Measurements from ENCODE around the gene DSG2. TPM values are rescaled to one million over a fixed set of nuclear protein-coding genes. Genes with fewer than 3 reads are reported as not detected.

DSG2 gene
- total RNA-seq, 1 experiment from 2014 or later: 106 TPM

GRCh38 chr18:31533236-31533635 lies 35.3 kb downstream of the DSG2 start:
- ChIA-PET POLR2A (interaction anchor here (1.0 to 1.3 kb wide), 2 partner anchors 12 to 16 kb away, joined by 3 read pairs; no protein-coding TSS in a partner anchor), CTCF (interaction anchor here (0.7 to 0.9 kb wide), 2 partner anchors 13 to 287 kb away, joined by 3 to 4 read pairs; no protein-coding TSS in a partner anchor)
- Mint-ChIP-seq H3K27me3 (ENCODE audit: insufficient read depth, unreplicated experiment) (no peaks in the 10 kb centered on the region), H3K27ac (ENCODE audit: low read depth, unreplicated experiment) (no peak overlapping the region), H3K36me3 (ENCODE audit: insufficient read depth, unreplicated experiment) (peaks cover 84% of the 10 kb centered on the region), H3K4me3 (ENCODE audit: unreplicated experiment) (no peak overlapping the region), H3K4me1 (ENCODE audit: insufficient read depth, unreplicated experiment) (no peaks in the 10 kb centered on the region), H3K9me3 (ENCODE audit: unreplicated experiment) (no peaks in the 10 kb centered on the region)
- DNase-seq (ENCODE audit: unreplicated experiment): no peak
- TF ChIP-seq, protein P1, sequence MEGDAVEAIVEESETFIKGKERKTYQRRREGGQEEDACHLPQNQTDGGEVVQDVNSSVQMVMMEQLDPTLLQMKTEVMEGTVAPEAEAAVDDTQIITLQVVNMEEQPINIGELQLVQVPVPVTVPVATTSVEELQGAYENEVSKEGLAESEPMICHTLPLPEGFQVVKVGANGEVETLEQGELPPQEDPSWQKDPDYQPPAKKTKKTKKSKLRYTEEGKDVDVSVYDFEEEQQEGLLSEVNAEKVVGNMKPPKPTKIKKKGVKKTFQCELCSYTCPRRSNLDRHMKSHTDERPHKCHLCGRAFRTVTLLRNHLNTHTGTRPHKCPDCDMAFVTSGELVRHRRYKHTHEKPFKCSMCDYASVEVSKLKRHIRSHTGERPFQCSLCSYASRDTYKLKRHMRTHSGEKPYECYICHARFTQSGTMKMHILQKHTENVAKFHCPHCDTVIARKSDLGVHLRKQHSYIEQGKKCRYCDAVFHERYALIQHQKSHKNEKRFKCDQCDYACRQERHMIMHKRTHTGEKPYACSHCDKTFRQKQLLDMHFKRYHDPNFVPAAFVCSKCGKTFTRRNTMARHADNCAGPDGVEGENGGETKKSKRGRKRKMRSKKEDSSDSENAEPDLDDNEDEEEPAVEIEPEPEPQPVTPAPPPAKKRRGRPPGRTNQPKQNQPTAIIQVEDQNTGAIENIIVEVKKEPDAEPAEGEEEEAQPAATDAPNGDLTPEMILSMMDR (IDR thresholded peaks at IDR 0.05; ENCODE audit: unreplicated experiment): no peak
- intact Hi-C loops (cut with micrococcal nuclease): no loop called here
- no TSS peak for BruUV-seq (replicated peaks)

GRCh38 chr18:31538837-31539236 lies 40.9 kb downstream of the DSG2 start:
- ChIA-PET CTCF (interaction anchor here (1.9 kb wide), 1 partner anchor 115 kb away, joined by 6 read pairs; no protein-coding TSS in a partner anchor), POLR2A (no interaction called here)
- Mint-ChIP-seq H3K9me3 (ENCODE audit: unreplicated experiment) (no peaks in the 10 kb centered on the region), H3K4me1 (ENCODE audit: insufficient read depth, unreplicated experiment) (no peaks in the 10 kb centered on the region), H3K27me3 (ENCODE audit: insufficient read depth, unreplicated experiment) (no peaks in the 10 kb centered on the region), H3K4me3 (ENCODE audit: unreplicated experiment) (no peak overlapping the region), H3K27ac (ENCODE audit: low read depth, unreplicated experiment) (no peak overlapping the region), H3K36me3 (ENCODE audit: insufficient read depth, unreplicated experiment) (peaks cover 95% of the 10 kb centered on the region)
- DNase-seq (ENCODE audit: unreplicated experiment): no peak
- intact Hi-C loops (cut with micrococcal nuclease): no loop called here
- no TSS peak for BruUV-seq (replicated peaks)
- TF ChIP-seq, protein P1 (IDR thresholded peaks at IDR 0.05; ENCODE audit: unreplicated experiment): no peak

DNA sequence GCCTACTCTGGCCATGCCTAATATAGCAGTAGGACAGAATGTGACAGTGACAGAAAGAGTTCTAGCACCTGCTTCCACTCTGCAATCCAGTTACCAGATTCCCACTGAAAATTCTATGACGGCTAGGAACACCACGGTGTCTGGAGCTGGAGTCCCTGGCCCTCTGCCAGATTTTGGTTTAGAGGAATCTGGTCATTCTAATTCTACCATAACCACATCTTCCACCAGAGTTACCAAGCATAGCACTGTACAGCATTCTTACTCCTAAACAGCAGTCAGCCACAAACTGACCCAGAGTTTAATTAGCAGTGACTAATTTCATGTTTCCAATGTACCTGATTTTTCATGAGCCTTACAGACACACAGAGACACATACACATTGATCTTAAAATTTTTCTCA lies 48.5 kb downstream of the DSG2 start:
- CTCF ChIA-PET: interaction anchor here (0.6 to 1.8 kb wide), 5 partner anchors 13 to 176 kb away, joined by 3 to 9 read pairs (median 5); no protein-coding TSS in a partner anchor
- no TSS peak for BruUV-seq (replicated peaks)
- intact Hi-C loops (cut with micrococcal nuclease): no loop called here
- Mint-ChIP-seq H3K4me1 (ENCODE audit: insufficient read depth, unreplicated experiment) (no peaks in the 10 kb centered on the region), H3K27me3 (ENCODE audit: insufficient read depth, unreplicated experiment) (no peaks in the 10 kb centered on the region), H3K36me3 (ENCODE audit: insufficient read depth, unreplicated experiment) (peaks cover 61% of the 10 kb centered on the region), H3K27ac (ENCODE audit: low read depth, unreplicated experiment) (no peak overlapping the region), H3K9me3 (ENCODE audit: unreplicated experiment) (no peaks in the 10 kb centered on the region), H3K4me3 (ENCODE audit: unreplicated experiment) (no peak overlapping the region)
- POLR2A ChIA-PET: interaction anchor here (0.8 to 1.8 kb wide), 3 partner anchors 33 to 83 kb away, joined by 3 to 7 read pairs (median 5); no protein-coding TSS in a partner anchor
- TF ChIP-seq, protein P1 (IDR thresholded peaks at IDR 0.05; ENCODE audit: unreplicated experiment): no peak
- no peak for DNase-seq (ENCODE audit: unreplicated experiment)

- Mint-ChIP-seq H3K27ac (ENCODE audit: low read depth, unreplicated experiment) (no peak overlapping the region), H3K36me3 (ENCODE audit: insufficient read depth, unreplicated experiment) (peaks cover 38% of the 10 kb centered on the region), H3K27me3 (ENCODE audit: insufficient read depth, unreplicated experiment) (no peaks in the 10 kb centered on the region), H3K4me1 (ENCODE audit: insufficient read depth, unreplicated experiment) (no peaks in the 10 kb centered on the region), H3K4me3 (ENCODE audit: unreplicated experiment) (no peak overlapping the region), H3K9me3 (ENCODE audit: unreplicated experiment) (no peaks in the 10 kb centered on the region)
- TF ChIP-seq, protein P1 (IDR thresholded peaks at IDR 0.05; ENCODE audit: unreplicated experiment): no peak
- CTCF ChIA-PET: interaction anchor here (0.7 to 2.2 kb wide), 4 partner anchors 13 to 579 kb away, joined by 3 to 7 read pairs (median 4); no protein-coding TSS in a partner anchor
- no TSS peak for BruUV-seq (replicated peaks)
- intact Hi-C loops (cut with micrococcal nuclease): no loop called here
- no peak for DNase-seq (ENCODE audit: unreplicated experiment)
- POLR2A ChIA-PET: interaction anchor here (0.6 to 1.3 kb wide), 4 partner anchors 16 to 294 kb away, joined by 3 read pairs; no protein-coding TSS in a partner anchor
Measured at GRCh38 chr18:31548853-31549252, 50.9 kb downstream of the DSG2 start.

All from MCF 10A (cell line).